Cardiac ventricle fibroblast (primary cell): ENCODE data around the gene XAGE2. TPM values are rescaled to one million over a fixed set of nuclear protein-coding genes. Genes with fewer than 3 reads are reported as not detected.

ENCODE experiments used
- total RNA-seq: library from RNA; depleted of rRNA; stranded (reverse); fragments of >200 nt; gene quantifications from 2 replicates; pipeline ENCODE4 v1.2.3, GENCODE V29; 2015

Gene XAGE2
- total RNA-seq = not detected in 2 replicates

GRCh38 chrX:52368368-52369055, at the start of gene XAGE2:
TSS of gene XAGE2 (plus strand) at chrX:52369021. CDS start at chrX:52370015, 994 bp downstream.

Other genes with a start within 250 kb of the XAGE2 start
- gene MAGED4, start 184.1 kb upstream of the XAGE2 start, total RNA-seq = 46.9 and 52.6 TPM in 2 replicates
- not detected in 2 replicates for gene XAGE1A, start 126.8 kb downstream of the XAGE2 start, total RNA-seq
- not detected in 2 replicates for gene XAGE1B, start 148.0 kb downstream of the XAGE2 start, total RNA-seq